Ovary (tissue), 3 donors: ENCODE measurements around the gene COL13A1.

Source experiments
- EP300 ChIP-seq: sonication (generic); formaldehyde crosslinking; IDR thresholded peaks from one replicate; pipeline ENCODE4 v1.6.1; 2017; ENCODE audit warnings: antibody characterized with exemption
- TF ChIP-seq, protein P1 (sequence below), 3 donors: fragments of 450-650 bp in 2 of 3; fragments of 200-600 bp in 1 of 3; IDR thresholded peaks; one replicate each; pipeline versions ENCODE4 v1.5.1 to v1.8.0; 2016 to 2022; ENCODE audit warnings: antibody characterized with exemption in 3 of 3, mild to moderate bottlenecking in 1 of 3
- donor health status: DM: no; HTN: no; CAD: no.

DNA sequence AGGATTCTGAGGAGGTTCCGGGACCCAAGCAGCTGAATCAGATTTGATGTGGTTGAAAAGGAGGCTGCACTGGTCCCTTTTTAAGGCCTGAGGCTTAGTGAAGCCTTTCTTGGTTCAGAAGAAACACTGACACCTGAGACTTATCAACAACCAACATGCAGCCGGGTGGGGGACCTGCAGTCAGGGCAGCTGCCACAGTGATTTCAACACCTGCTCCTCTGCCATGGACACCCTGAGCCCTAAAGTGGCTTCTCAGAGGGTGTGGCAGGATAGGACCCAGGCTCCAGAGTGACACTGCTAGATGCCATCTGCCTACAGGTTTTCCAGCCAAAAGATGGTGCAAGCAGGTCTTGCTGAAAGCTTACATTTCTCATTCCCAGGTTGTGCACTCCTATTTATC is 99.3 kb downstream of the COL13A1 start:
- no peak for TF ChIP-seq EP300
- TF ChIP-seq, protein P1, sequence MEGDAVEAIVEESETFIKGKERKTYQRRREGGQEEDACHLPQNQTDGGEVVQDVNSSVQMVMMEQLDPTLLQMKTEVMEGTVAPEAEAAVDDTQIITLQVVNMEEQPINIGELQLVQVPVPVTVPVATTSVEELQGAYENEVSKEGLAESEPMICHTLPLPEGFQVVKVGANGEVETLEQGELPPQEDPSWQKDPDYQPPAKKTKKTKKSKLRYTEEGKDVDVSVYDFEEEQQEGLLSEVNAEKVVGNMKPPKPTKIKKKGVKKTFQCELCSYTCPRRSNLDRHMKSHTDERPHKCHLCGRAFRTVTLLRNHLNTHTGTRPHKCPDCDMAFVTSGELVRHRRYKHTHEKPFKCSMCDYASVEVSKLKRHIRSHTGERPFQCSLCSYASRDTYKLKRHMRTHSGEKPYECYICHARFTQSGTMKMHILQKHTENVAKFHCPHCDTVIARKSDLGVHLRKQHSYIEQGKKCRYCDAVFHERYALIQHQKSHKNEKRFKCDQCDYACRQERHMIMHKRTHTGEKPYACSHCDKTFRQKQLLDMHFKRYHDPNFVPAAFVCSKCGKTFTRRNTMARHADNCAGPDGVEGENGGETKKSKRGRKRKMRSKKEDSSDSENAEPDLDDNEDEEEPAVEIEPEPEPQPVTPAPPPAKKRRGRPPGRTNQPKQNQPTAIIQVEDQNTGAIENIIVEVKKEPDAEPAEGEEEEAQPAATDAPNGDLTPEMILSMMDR (IDR thresholded peaks at IDR 0.05), result no peak
